Hematopoietic multipotent progenitor cell treated with erythropoietin and hydrocortisone succinate and interleukin-3 and kit ligand, for 4 days (in vitro differentiated cells): ENCODE results near the gene ABHD2.
A peak's percentile ranks its signal among the peaks of the same experiment; 100 is the strongest.
"Not testable (repeated sequence)": the region's sequence is repeated elsewhere in the genome, so short reads cannot be mapped to it uniquely, and the experiment has no call there.

Experiments used
- DNase-seq: peaks from one replicate; pipeline ENCODE4 v3.0.0-alpha.2; 2015

ABHD2 gene, protein sequence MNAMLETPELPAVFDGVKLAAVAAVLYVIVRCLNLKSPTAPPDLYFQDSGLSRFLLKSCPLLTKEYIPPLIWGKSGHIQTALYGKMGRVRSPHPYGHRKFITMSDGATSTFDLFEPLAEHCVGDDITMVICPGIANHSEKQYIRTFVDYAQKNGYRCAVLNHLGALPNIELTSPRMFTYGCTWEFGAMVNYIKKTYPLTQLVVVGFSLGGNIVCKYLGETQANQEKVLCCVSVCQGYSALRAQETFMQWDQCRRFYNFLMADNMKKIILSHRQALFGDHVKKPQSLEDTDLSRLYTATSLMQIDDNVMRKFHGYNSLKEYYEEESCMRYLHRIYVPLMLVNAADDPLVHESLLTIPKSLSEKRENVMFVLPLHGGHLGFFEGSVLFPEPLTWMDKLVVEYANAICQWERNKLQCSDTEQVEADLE

DNA sequence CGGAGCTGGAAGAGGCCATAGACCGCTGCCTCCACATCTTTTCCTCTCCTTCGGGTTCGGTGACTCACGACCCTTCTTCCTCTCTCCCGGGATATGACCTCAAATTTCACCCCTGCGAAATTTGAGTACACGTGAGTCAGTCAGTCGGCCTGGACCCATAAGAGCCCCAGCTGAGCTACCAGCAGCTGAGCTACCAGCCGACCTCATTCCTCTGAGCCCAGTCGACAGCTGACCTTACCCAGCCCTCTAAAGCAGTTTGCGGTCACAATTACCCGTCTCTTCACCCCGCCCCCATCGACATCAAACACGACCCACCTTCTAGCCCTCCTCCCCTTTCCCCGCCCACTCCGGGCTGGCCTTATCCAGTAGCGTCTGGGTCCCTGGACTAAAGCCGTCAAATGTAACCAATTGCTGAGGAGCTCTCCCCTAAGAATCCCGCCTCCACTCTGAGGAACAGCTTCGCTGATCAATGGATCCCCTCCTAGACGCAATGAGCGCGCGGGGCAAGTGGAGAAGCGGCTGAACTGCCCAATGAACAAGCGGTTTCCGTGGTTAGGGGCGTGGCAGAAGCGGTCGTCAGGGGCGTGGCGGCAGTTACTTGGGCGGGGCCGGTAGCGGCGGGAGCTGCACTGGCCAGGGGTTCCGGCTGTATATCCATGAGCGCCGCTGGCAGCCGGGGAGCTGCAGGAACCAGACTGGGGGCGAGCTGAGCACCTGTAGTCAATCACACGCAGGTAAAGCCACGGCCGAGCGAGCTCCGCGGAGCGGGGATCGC lies at the start of gene ABHD2:
Gene ABHD2 (plus strand): TSS at position 627 of the 775 bp plus-strand sequence. CDS start 27,872 bp downstream, outside the sequence.
- peak; percentile 100 for DNase-seq

DNA sequence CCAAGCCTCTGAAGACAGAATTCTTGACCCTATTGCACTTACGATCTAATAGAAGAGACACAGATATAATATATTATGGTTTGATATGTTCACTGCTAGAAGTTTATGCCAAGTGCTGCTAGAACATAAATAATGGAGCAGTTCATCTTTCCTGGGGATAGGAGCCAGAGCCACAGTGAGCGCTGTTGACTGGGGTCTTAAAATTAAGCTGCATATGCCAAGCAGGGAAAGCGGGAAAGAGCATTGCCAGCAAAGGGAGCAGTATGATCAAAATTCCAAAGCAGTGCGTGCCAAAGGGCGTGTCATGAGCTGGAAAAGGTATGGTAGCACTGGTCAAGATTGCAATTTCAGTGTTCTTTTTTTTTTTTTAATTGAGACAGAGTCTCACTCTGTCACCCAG lies 49.1 kb upstream of the ABHD2 start:
- no peak for DNase-seq

DNA sequence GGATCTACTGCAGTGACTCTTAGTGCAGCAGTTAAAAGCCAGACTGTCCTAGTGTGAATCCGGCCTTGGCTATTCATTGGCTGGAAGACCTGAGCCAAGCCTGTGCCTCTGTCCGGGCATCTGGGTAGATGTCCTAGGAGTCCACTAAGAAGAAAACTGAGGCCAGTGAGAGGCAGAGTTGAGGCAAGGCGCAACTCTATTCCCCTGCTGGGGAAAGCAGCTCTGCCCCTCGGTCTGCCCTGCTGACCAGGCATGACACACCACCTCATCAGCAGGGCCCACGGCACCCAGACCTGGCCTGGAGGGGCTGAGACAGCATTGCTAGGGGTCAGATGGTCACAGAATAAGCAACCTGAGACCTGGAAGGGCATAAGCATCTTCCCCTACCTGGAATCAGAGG lies 46.7 kb upstream of the ABHD2 start:
- DNase-seq, result no peak

DNA sequence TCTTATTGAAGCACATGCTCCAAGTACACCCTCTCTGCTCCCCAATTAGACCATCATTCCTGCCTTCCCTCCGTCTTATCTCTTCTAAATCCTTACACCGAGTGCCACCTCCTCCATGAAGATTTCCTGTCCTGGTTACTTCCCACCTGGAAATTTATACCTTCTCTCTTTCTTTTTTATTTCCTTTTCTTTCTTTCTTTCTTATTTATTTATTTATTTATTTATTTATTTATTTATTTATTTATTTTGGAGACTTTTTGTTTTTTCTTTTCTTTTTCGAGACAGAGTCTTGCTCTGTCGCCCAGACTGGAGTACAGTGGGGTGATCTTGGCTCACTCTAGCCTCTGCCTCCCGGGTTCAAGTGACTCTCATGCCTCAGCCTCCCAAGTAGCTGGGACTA lies 45.9 kb upstream of the ABHD2 start:
- DNase-seq, result no peak

DNA sequence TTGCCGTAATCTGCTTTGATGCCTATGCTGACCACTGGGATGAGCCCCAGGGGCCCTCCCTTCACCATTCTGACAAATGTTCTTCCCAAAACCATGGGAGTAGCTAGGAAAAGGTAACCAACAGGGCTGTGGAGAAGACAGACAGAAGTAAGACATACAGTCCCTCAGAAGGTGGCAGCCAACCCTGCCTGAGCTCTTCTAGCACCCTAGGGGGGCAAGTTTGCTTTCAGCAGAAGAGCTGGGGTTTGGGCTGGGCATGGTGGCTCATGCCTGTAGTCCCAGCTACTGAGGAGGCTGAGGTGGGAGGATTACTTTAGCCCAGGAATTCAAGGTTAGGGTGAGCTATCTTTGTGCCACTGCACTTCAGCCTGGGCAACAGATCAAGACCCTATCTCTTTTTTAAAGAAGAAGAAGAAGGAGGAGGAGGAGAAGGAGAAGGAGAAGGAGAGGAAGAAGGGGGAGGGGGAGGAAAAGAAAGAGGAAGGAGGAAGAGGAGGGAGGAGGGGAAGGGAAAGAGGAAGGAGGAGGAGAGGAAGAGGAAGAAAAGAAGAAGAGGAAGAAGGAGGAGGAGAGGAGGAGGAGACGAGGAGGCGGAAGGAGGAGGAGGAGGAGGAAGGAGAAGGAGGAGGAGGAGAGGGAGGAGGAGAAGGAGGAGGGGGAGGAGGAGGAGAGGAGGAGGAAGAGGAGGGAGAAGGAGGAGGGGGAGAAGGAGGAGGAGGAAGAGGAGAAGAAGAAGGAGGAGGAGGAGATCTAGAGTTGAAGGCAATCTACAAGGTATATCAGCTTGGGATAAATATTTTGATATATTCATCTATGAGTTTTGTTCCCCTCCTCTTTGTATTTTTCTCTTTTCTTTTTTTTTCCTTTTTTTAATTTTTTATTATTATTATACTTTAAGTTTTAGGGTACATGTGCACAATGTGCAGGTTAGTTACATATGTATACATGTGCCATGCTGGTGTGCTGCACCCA lies 44.9 kb upstream of the ABHD2 start:
- no peak for DNase-seq

DNA sequence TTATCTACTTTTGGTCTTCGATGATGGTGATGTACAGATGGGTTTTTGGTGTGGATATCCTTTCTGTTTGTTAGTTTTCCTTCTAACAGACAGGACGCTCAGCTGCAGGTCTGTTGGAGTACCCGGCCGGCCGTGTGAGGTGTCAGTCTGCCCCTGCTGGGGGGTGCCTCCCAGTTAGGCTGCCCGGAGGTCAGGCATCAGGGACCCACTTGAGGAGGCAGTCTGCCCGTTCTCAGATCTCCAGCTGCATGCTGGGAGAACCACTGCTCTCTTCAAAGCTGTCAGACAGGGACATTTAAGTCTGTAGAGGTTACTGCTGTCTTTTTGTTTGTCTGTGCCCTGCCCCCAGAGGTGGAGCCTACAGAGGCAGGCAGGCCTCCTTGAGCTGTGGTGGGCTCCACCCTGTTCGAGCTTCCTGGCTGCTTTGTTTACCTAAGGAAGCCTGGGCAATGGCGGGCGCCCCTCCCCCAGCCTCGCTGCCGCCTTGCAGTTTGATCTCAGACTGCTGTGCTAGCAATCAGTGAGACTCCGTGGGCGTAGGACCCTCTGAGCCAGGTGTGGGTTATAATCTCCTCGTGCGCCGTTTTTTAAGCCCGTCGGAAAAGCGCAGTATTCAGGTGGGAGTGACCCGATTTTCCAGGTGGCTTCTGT lies 39.1 kb upstream of the ABHD2 start:
- DNase-seq, result not testable (repeated sequence)

DNA sequence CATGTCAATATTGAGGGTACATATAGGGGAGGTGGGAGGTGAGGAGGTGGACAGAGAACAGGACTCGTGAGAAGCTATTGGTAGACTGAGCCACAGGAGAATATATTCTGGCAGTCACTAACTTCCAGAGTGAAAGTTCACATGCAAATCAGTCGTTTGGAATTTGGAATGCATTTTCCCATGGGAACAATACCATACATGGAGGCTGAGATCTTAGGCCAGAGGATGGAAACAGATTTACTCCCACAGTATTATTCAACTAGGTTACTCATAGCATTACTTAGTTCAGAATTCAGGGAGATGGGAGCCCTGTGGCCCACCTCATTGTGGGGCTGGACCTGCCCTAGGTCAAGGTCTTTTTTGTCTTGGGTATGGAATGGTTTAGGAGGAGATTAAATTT lies 36.4 kb upstream of the ABHD2 start:
- no peak for DNase-seq

DNA sequence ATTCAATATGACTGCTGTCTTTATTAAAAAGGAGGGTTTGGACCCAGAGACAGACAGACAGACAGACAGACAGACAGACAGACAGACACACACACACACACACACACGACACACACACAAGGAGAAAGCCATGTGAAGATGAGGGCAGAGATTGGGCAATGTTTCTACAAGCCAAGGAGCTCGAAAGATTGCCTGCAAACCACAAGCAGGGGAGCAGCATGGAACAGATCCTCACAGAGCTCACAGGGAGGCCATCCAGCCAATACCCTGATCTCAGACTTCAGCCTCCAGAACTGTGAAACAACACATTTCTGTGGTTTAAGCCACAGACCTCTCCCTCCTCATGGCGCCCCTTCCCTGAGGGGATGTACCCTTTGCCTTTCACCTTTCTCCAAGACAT lies 35.8 kb upstream of the ABHD2 start:
- peak; percentile 84 for DNase-seq

DNA sequence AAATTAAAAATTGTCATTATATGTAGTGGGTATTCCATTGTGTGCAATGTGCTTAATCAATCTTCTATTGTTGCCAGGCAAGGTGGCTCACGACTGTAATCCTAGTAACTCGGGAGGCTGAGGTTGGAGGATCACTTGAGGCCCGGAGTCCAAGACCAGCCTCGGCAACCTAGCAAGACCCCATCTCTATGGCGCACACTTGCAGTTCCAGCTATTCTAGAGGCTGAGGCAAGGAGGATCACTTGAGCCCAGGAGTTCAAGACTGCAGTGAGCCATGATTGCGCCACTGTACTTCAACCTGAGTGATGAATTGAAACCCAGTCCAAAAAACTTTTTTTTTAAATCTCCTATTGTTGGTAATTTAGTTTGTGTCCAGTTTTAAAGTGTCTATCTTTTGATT lies 33.4 kb upstream of the ABHD2 start:
- no peak for DNase-seq

DNA sequence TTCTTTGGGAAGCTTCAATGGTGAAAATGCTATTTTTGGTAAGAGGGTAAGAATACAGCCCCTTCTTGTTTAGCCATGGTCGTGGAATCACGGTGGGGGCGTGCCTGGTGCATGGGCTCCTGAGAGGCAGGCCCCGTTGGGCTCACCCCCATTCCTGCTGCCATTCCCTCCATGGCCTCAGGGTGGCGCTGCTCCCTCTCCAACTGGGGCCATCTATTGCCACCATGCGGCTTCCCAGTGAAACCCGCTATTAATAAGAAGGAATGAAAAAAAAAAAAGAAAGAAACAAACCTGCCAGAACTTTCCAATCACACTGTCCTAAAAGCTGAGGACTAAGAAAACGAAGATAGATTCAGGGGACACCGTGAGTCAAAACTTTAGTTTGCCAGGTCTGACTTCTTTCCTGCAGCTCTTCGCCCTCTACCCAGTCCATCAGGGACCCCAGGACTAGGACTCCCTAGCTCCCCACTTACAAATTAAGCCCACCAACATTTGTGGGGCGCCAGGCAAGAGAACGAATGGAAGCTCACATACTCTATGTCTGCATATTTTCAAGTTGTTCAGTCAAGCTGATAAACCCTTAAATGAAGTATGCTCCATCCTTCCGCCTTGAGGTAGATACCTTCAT lies 30.6 kb upstream of the ABHD2 start:
- peak; percentile 90 for DNase-seq

DNA sequence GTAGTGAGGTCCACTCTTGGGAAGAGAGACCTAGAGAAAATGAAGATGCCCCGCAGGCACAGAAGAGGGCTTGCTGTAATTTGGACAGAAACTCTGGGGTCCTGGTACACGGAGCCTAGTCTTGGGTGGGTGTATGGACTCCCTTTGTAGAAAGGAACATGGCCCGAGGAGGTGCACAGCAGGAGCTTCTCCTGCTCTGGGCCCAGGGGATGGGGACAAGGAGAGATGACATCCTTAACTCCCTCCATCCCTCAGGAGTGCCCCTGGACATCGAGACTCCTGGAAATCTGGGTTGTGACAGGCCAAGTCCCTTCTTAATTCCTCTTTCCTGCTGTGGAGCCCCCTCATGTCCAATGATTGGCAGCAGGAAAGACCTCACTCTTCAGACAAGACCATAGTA lies 29.9 kb upstream of the ABHD2 start:
- DNase-seq, result no peak

DNA sequence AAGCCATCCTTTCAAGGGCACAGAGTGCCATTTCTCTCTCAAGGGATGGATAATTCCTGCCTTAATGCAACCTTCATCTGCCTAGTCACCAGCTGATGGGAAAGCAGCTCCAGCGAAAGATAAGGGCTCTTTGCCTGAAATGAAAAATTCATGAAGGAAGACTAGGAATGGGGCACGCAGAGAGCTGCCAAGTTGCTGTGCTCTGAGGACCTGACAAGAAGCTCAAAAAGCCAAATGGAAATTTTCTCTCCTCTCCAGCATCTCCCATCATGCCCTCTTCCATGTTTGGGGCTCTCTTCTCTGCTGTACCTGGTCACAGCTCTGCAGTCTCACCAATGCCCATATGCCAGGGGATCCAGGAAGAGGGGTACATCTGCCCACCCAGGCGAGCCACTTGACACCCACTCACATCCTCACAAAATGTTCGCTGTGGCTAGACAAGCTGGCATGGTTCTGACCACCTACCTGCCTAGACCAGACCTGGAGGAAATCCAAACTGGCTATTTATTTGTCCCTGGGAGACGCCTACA lies 29.3 kb upstream of the ABHD2 start:
- DNase-seq, result no peak

DNA sequence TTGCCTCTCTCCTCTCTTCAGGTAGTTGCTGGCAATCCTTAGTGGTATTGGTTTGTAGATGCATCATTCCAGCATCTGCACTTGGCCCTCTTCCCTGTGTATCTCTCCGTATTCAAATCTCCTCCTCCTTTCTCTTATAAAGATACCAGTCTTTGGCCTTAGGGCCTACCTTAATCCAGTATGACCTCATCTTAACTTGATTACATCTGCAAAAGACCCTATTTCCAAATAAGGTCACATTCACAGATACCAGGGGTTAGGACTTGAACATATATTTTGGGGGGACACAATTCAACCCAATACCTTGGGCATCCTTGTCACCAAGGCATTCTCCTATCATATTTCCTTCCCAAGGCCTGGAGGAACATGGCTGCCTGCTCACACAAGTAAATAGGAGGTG lies 22.0 kb upstream of the ABHD2 start:
- DNase-seq, result no peak

DNA sequence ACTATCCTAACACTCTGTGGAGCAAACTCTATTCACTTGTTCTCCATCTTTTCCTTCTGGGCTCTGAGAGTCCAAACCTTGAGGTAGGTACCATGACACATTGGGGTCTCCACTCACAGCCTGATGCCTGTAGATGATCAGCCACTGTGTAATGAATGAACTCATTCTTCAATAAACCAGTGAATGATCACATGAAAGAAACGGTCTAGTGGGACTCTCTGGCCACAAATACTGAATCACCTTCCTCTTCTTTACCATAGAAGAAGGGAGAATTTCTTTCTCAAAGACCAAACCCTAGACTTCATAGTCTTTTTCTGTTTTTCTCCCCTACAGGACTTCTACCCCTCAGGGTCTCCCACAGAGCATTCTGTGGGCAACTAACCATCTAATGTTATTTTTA lies 20.5 kb upstream of the ABHD2 start:
- no peak for DNase-seq

DNA sequence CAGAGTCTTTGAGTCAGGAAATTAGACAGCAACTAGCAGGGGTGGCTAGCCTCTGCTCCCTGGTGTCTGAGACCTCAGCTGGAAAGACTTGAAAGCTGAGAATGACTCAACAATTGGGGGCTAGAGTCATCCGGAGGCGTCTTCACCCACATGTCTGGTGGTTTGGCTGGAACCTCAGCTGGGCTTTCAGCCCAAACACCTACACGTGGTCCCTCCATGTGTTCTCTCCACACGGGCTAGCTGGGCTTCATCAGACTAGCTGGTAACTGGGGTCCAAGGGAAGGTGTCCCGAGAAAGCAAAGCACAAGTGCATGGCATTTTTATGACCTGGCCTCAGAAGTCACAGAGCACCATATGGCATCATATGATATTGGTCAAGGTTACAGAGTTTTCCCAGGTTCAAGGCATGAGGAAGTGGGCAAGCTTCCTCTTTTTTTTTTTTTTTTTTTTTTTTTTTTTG lies 19.9 kb upstream of the ABHD2 start:
- DNase-seq, result peak; percentile 82

DNA sequence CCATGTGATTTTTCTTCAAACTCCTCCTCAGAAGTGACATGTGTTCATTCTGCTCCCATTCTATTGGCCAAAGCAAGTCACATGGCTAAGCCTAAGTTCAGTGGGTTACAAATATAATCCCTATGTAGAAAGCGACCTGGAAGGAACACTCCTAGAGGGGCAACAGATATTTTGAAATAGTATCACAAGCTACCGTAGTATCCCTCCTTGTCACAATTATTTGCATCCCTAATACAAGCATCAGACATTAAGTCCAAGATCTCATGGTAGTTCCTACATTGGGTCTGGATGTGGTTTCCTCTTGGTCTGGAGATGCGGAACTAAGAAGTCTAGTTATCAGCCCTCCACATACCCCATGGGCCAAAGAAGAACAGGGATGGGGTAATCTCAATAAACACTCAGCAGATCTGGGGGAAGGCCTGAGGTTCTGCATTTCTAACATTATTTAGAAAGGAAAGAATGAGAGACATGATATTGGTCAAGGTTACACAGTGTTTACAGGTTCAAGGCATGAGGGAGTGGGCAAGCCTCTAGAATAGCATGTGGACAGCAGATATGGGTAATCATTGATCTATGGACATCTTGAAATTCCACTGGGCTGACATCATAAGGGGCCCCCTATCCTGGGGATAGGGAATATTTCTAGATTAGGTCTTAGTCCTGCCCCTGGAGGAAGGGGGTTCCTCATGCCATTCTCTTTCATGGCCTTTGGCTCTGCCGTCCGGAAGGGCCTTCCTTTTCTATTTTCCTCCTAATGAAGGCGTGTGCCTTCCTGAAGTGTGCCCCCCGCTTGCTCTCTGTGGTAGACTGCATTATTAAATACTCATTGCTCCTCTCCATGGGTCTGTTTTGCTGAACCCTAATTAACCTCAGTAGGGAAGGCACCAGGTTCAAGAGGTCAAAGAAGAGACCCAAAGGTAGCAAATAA lies 17.8 kb upstream of the ABHD2 start:
- DNase-seq, result peak; percentile 92

DNA sequence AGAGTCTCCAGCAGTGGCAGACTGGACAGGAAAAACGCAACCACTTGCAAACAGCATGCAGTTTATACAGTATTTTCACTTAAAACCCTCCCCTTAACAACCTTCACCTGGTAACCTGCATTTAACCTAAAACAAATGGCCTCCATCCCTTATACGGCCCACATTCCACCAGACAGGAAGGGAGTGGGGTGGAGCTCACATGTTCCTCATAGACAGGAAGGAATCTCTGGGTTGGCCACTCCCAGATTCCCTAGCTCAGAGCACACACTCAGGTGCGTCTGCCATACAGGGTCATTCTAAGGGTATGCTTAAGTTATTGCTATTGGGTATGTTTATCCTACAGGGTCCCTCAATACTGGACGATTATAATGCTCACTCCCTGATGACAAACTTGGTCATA lies 16.8 kb upstream of the ABHD2 start:
- DNase-seq, result no peak

DNA sequence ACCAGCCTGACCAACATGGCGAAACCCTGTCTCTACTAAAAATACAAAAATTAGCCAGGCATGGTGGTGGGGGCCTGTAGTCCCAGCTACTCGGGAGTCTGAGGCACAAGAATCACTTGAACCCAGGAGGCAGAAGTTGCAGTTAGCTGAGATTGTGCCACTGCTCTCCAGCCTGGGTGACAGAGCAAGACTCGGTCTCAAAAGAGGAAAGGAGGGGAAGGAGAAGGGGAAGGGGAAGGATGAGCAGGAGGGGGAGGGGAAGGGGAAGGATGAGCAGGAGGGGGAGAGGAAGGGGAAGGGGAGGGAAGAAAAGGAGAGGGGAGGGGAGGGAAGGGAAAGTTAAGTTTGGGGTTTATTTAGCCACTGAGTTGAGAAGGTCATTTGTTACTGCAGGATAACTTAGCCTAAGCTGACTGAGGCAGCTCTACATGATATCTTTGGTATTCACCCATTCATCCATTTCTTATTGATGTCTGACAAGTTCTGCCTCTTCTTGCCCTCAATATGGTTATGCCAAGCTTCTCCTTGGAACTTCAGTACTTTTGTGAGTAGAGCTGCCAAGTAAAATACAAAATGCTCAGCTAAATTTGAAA lies 15.9 kb upstream of the ABHD2 start:
- no peak for DNase-seq

DNA sequence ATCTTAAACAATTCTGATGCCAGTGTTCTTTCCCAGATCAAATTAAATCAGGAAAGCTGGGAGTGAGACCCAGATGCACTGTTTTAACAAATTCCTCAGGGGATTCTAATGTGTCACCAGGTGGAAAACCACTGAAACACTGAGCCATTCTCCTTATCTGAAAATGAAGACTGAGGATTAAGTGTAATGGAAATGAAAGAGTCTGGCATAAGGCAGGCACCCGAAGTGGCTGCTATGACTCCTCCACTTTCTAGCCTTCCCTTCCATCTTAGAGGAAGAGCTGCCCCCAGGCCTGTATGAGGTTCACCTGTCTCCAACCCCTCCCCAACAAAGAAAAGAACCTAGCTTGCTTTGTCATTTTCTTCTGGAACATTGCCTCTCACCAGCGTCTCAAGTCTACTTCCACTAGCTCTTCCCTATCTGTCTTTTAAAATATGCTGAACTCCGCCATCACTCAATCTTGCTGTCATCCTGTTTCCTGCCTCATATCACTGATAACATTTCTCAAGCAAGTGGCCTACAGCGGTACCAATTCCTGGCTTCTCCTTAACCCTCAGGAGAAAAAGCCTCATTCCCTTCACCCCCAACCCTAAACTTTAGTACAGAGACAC lies 13.7 kb upstream of the ABHD2 start:
- DNase-seq, result peak; percentile 89
